Adrenal gland (tissue), 12 donors: Measurements from ENCODE around the gene MRPL18. TPM values are rescaled to one million over a fixed set of nuclear protein-coding genes. Genes with fewer than 3 reads are reported as not detected.
"Not testable (repeated sequence)": the region's sequence is repeated elsewhere in the genome, so short reads cannot be mapped to it uniquely, and the experiment has no call there.

Source experiments
- DNase-seq, 7 donors: peaks; one replicate each; pipeline ENCODE4 v3.0.0-alpha.2; 2019 to 2020
- H3K27ac ChIP-seq, 5 donors: fragments of 200-600 bp; sonication (generic) in 4 of 5; 1 replicate in 3 of 5; 2 replicates in 2 of 5; pipeline versions ENCODE4 v1.5.1 to v1.8.0; 2016 to 2020; ENCODE audit warnings: mild to moderate bottlenecking in 1 of 5
- H3K27me3 ChIP-seq: fragments of 200-600 bp; 2 replicates; pipeline ENCODE4 v1.8.0; 2021
- H3K36me3 ChIP-seq, 2 donors: fragments of 200-600 bp; replicated peaks in 1 of 2; 1 replicate in 1 of 2; 2 replicates in 1 of 2; pipeline versions ENCODE4 v1.5.1 to v1.8.0; 2018 to 2022
- H3K4me1 ChIP-seq, 2 donors: fragments of 200-600 bp; replicated peaks in 1 of 2; 1 replicate in 1 of 2; 2 replicates in 1 of 2; pipeline versions ENCODE4 v1.5.1 to v1.8.0; 2018 to 2021
- H3K4me3 ChIP-seq, 4 donors: fragments of 200-600 bp; sonication (generic) in 3 of 4; one replicate each; pipeline ENCODE4 v1.5.1; 2016 to 2018
- H3K9me3 ChIP-seq, 3 donors: fragments of 200-600 bp; sonication (generic) in 1 of 3; replicated peaks in 1 of 3; 1 replicate in 2 of 3; 2 replicates in 1 of 3; pipeline versions ENCODE4 v1.5.1 to v1.8.0; 2016 to 2021
- POLR2A ChIP-seq, 2 donors: fragments of 450-650 bp; IDR thresholded peaks; one replicate each; pipeline ENCODE4 v1.6.1; 2017; ENCODE audit warnings: antibody characterized with exemption in 2 of 2, mild to moderate bottlenecking in 2 of 2, moderate library complexity in 1 of 2
- WGBS, 4 donors: extraction: QIAGEN DNeasy Blood & Tissue Kit in 2 of 4; methylation state at CpG; one replicate each; pipeline versions ENCODE4 v1.1.5 to v1.1.7; 2013 to 2017; 5-methylcytosine and 5-hydroxymethylcytosine counted together
- intact Hi-C, 2 donors: fragments of 100-400 bp; cut with DNase I; formaldehyde crosslinking; loops; one replicate each; pipeline versions ENCODE4 v1.14.1 to v1.15.0; 2022 to 2023
- polyA plus RNA-seq, 3 donors: library from polyadenylated mRNA; stranded (reverse); fragments of 200-250 nt in 2 of 3; fragments of 350-450 nt in 1 of 3; fragmentation: Illumina TruSeq in 1 of 3; extraction: RNeasy Lipid Tissue Mini Kit (QIAGEN cat#74804) in 1 of 3; gene quantifications; one replicate each; pipeline ENCODE4 v1.2.3, GENCODE V29; 2013 to 2014
- total RNA-seq, 9 donors: library from RNA; depleted of rRNA in 4 of 9; stranded (reverse); fragments of >200 nt in 4 of 9; fragments of 120-200 nt in 1 of 9; fragmentation: NEBNext Ultra II Directional in 1 of 9; extraction: Animal tissue kit (Norgen Biotek cat#: 25700) in 1 of 9; gene quantifications; one replicate each; pipeline versions ENCODE4 v1.1.0 to v1.2.4, GENCODE V29; 2013 to 2023
- TF ChIP-seq, protein P1 (sequence below), 6 experiments: fragments of 450-650 bp in 4 of 6; fragments of 200-600 bp in 2 of 6; sonication (generic) in 1 of 6; IDR thresholded peaks; 1 replicate in 5 of 6; 2 replicates in 1 of 6; pipeline versions ENCODE4 v1.5.1 to v1.8.0; 2016 to 2021; ENCODE audit warnings: antibody characterized with exemption in 6 of 6, mild to moderate bottlenecking in 2 of 6, moderate library complexity in 1 of 6
- donor health status: healthy with polysubstance abuse.
- donor health status: Bipolar disorder and iron deficiency.
- donor health status: DM: yes; HTN: yes; CAD: no.
- donor health status: DM: no; HTN: no; CAD: no.
- donor health status: DM: no; HTN: no; CAD: no.
- donor health status: DM: yes; HTN: yes; CAD: no.

MRPL18 gene
- total and polyA plus RNA-seq, 12 donors: 63.7 to 199 (median 99.3) TPM

DNA sequence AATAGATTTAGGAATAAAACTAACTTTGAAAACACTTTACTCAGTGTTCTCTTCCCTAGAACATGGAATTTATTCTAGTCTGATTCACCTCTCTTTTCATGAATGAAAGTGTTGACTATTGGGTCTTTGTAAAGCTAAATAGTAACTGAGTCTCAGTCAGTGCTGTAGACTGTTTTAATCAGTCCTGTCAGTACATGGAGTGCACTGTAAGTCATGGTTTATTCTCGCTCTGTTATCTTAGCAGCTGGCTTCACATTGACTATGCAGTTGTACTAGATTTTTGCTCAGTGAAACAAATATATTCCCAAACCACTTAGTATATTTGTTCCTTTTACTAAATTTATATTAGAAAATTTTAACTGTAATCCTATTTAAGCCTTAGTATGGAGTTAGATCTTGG is 43.5 kb upstream of the MRPL18 start:
- Histone ChIP-seq H3K36me3 (peaks cover 0 to 97% of the 10 kb centered on the region in 2 donors), H3K4me1 (peaks cover 9 to 18% of the 10 kb centered on the region in 2 donors), H3K27me3 (no peaks in the 10 kb centered on the region), H3K9me3 (no peaks in the 10 kb centered on the region), H3K4me3 (no peak overlapping the region), H3K27ac (no peak overlapping the region)
- no peak for DNase-seq
- intact Hi-C loops: no loop called here
- WGBS, 4 donors: 68 to 92% (median 77%) methylated on average over 1 of the region's 1 CpG
- no peak for TF ChIP-seq POLR2A (IDR thresholded peaks at IDR 0.05)
- TF ChIP-seq, protein P1, sequence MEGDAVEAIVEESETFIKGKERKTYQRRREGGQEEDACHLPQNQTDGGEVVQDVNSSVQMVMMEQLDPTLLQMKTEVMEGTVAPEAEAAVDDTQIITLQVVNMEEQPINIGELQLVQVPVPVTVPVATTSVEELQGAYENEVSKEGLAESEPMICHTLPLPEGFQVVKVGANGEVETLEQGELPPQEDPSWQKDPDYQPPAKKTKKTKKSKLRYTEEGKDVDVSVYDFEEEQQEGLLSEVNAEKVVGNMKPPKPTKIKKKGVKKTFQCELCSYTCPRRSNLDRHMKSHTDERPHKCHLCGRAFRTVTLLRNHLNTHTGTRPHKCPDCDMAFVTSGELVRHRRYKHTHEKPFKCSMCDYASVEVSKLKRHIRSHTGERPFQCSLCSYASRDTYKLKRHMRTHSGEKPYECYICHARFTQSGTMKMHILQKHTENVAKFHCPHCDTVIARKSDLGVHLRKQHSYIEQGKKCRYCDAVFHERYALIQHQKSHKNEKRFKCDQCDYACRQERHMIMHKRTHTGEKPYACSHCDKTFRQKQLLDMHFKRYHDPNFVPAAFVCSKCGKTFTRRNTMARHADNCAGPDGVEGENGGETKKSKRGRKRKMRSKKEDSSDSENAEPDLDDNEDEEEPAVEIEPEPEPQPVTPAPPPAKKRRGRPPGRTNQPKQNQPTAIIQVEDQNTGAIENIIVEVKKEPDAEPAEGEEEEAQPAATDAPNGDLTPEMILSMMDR (IDR thresholded peaks at IDR 0.05): no peak

GRCh38 chr6:159748127-159748526 is 42.1 kb upstream of the MRPL18 start:
- DNase-seq, H3K27me3 ChIP-seq, H3K4me3 ChIP-seq, intact Hi-C loops, H3K27ac ChIP-seq, H3K9me3 ChIP-seq, H3K4me1 ChIP-seq: not testable (repeated sequence)
- H3K36me3 ChIP-seq: peaks cover 0 to 95% of the 10 kb centered on the region in 2 donors
- 85 to 95% (median 91%) methylated on average over 7 of the region's 7 CpGs for WGBS, 4 donors

DNA sequence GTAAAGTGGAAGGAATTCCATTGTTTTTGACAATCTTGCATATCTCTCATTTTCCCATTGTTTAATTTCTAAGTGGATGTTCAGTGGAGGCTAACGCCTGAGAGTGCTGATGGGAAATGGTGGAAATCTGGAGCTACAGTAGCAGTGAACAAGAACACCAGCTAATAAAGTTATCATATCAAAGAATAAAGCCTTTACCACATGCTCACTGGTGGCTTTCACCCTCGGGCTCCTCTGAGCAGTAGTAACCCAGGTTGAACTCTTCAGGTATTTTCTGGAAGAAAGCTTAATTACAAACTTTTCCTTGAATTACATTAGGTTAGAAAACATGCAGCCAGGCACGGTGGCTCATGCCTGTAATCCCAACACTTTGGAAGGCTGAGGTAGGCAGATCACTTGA is 38.8 kb upstream of the MRPL18 start:
- no peak overlapping the region for H3K27ac ChIP-seq
- intact Hi-C loops: no loop called here
- TF ChIP-seq, protein P1 (IDR thresholded peaks at IDR 0.05): no peak
- TF ChIP-seq POLR2A (IDR thresholded peaks at IDR 0.05): no peak
- no peaks in the 10 kb centered on the region for H3K9me3 ChIP-seq
- WGBS, 4 donors: 86 to 92% (median 91%) methylated on average over 3 of the region's 3 CpGs
- H3K4me1 ChIP-seq: peaks cover 0 to 3% of the 10 kb centered on the region in 2 donors
- H3K36me3 ChIP-seq: peaks cover 0 to 92% of the 10 kb centered on the region in 2 donors
- H3K27me3 ChIP-seq: no peaks in the 10 kb centered on the region
- H3K4me3 ChIP-seq: no peak overlapping the region
- no peak for DNase-seq

- Histone ChIP-seq H3K27ac (no peak overlapping the region), H3K9me3 (no peaks in the 10 kb centered on the region), H3K36me3 (peaks cover 0 to 91% of the 10 kb centered on the region in 2 donors), H3K4me3 (no peak overlapping the region), H3K4me1 (peaks cover 0 to 3% of the 10 kb centered on the region in 2 donors), H3K27me3 (no peaks in the 10 kb centered on the region)
- TF ChIP-seq POLR2A (IDR thresholded peaks at IDR 0.05): no peak
- TF ChIP-seq, protein P1 (IDR thresholded peaks at IDR 0.05): no peak
- intact Hi-C loops: no loop called here
- WGBS, 4 donors: 69 to 75% (median 73%) methylated on average over 6 of the region's 6 CpGs
- peak in 2 of 7 donors; percentile 23 to 56 for DNase-seq
Measured at GRCh38 chr6:159753081-159753872, 37.0 kb upstream of the MRPL18 start.

DNA sequence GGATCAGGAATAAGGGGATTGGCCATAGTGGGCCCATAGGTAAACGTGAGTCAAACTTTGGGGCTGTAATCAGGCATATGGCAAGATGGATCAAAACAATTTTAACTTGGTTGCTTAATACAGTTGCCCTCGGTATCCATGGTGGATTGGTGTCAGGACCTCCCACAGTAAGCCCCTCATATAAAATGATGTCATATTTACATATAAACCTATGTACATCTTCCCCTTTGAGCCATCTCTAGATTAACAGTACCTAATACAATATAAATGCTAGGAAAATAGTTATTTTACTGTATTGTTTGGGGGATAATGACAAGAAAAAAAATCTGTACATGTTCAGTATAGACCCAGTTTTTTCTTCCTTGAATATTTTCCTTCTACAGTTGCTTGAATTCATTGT is 35.9 kb upstream of the MRPL18 start:
- H3K4me1 ChIP-seq: peaks cover 0 to 3% of the 10 kb centered on the region in 2 donors
- WGBS, 4 donors: 84 to 92% (median 88%) methylated on average over 2 of the region's 2 CpGs
- no peak overlapping the region for H3K27ac ChIP-seq
- TF ChIP-seq POLR2A (IDR thresholded peaks at IDR 0.05): no peak
- TF ChIP-seq, protein P1 (IDR thresholded peaks at IDR 0.05): no peak
- H3K9me3 ChIP-seq: no peaks in the 10 kb centered on the region
- no peak overlapping the region for H3K4me3 ChIP-seq
- DNase-seq: no peak
- H3K27me3 ChIP-seq: no peaks in the 10 kb centered on the region
- intact Hi-C loops: no loop called here
- H3K36me3 ChIP-seq: peaks cover 0 to 87% of the 10 kb centered on the region in 2 donors
